Activated T-cell treated with anti-CD3 and anti-CD28 coated beads for 48 hours (primary cell): ENCODE data around the gene ID2.

ENCODE experiments used
- DNase-seq: peaks from one replicate; pipeline ENCODE4 v3.0.0-alpha.2; 2020; ENCODE audit warnings: low read depth

ID2 gene

GRCh38 chr2:8681786-8682692 lies at the start of gene ID2:
TSS of gene ID2 (plus strand) at chr2:8682056. CDS start at chr2:8682166, 110 bp downstream.
- DNase-seq, result peak; percentile 99

GRCh38 chr2:8632755-8633154 lies 49.1 kb upstream of the ID2 start:
- DNase-seq, result no peak

- DNase-seq, result no peak
Observed at GRCh38 chr2:8633186-8633734, 48.6 kb upstream of the ID2 start.

- DNase-seq, result no peak
Observed at GRCh38 chr2:8633735-8634313, 48.0 kb upstream of the ID2 start.

- no peak for DNase-seq
Observed at GRCh38 chr2:8634466-8635172, 47.2 kb upstream of the ID2 start.

GRCh38 chr2:8636041-8636491 lies 45.8 kb upstream of the ID2 start:
- no peak for DNase-seq

- DNase-seq, result no peak
Observed at GRCh38 chr2:8636721-8637636, 44.9 kb upstream of the ID2 start.

- no peak for DNase-seq
Observed at GRCh38 chr2:8638327-8638726, 43.5 kb upstream of the ID2 start.

GRCh38 chr2:8639122-8639635 lies 42.7 kb upstream of the ID2 start:
- no peak for DNase-seq

GRCh38 chr2:8640498-8640897 lies 41.4 kb upstream of the ID2 start:
- no peak for DNase-seq

- no peak for DNase-seq
Observed at GRCh38 chr2:8641301-8641965, 40.4 kb upstream of the ID2 start.

- DNase-seq, result no peak
Observed at GRCh38 chr2:8642366-8643068, 39.3 kb upstream of the ID2 start.

GRCh38 chr2:8643250-8643995 lies 38.4 kb upstream of the ID2 start:
- DNase-seq, result no peak

- no peak for DNase-seq
Observed at GRCh38 chr2:8643996-8644356, 37.9 kb upstream of the ID2 start.

- no peak for DNase-seq
Observed at GRCh38 chr2:8644605-8645175, 37.2 kb upstream of the ID2 start.

- no peak for DNase-seq
Observed at GRCh38 chr2:8645176-8645831, 36.6 kb upstream of the ID2 start.

- no peak for DNase-seq
Observed at GRCh38 chr2:8646731-8647461, 35.0 kb upstream of the ID2 start.

- no peak for DNase-seq
Observed at GRCh38 chr2:8647462-8647857, 34.4 kb upstream of the ID2 start.
